Measurements from ENCODE around the gene TFF1.

TFF1 gene

DNA sequence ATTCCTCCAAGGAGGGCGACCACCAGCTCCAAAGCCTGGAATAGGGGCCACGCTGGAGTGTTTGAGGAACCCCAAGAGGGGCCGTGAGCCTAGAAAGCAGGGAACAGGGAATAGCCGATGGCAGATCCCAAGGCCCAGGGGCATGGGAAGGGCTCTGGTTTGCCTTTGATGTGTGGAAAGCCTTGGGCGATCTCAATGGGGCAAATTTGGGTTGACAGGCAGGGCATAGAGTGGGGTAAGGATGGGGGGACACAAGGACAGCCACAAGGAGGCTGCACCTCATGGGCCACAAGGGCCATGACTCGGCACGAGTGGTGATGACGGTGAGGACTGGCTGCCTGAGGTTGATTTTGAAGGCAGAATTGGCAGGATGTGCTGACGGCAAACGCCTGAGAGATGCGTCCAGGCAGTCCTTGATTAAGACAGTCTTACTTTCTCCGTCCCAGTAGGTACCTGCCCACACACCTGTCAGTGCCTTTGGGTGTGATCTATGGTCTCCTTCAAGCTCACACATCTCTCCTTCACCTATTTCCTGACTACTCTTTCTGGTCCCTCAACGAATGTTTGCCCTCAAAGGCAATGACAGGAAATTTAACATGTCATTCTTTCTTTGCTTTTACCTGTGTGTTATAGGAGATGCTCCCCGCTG lies 31.5 kb upstream of the TFF1 start:
- DNase-seq: peak; percentile 27

DNA sequence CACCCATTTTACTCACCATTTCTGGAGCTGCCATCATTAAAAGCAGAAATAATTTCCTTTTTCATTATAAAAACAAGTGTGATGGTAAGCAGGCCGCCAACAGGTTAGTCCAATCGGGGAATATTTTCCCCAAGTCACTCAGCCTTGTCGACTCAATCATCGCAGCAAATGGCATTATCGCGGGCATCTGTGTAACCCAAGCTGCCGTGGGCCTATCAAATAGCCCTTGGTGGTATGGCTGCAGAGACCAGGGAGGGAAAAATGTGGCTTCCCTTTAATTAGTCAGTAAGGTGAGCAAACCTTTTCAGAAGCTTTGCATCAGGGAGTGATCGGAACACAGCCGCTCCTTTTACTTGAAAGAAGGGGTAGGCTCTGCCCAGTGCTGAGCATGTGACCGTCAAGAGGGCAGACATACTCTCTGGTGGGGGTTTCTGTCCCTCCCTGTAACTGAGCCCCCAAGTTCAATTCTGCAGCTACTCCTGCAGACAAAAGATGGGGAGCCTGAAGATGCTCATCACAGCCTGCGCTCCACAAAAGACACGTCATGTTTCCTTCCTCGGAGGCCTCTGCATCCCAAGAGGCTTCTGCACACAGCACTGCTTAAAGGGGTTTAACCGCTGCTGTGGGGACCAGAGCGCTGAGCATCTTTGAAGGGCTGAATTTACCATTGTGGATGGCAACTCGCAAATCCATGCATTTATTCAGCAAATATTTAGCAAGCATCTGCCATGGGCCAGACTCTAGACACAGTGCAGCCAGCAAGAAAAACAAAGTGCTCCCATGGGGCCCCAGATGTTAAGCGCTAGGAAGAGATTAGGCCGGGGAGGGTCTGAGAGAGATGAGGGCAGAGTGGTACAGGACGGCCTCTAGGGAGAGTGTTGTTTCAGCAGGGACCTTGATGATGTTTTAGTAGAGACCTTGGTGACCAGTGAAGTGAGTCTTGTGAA lies 30.7 kb upstream of the TFF1 start:
- DNase-seq: peak; percentile 21

GRCh38 chr21:42395905-42396651 lies 29.7 kb upstream of the TFF1 start, which contains the start of gene TMPRSS3:
TMPRSS3 (minus strand) TSS chr21:42396052; CDS start chr21:42395417, 635 bp downstream.
- no peak for DNase-seq

GRCh38 chr21:42395302-42395701 lies 29.0 kb upstream of the TFF1 start:
- peak; percentile 19 for DNase-seq

GRCh38 chr21:42393443-42393950 lies 27.2 kb upstream of the TFF1 start:
- DNase-seq: no peak

GRCh38 chr21:42392731-42393442 lies 26.6 kb upstream of the TFF1 start:
- DNase-seq: no peak

DNA sequence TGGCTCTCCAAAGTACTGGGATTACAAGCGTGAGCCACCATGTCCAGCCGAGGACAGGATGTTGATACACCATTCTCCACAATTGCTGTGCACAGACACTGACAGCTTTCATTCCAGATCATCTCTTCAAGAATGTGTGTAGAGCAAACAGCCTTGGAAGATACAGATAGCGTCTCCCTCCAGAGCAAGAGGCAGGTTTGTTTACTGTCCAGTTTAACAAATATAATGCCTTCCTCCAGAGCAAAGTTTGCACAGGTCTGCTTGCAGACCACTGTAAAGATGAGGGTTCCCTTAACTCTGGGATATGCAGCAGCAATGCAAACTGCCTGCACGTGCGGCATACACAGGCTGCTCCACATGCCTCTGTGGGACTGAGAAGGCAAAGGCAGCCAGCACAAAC lies 25.0 kb upstream of the TFF1 start:
- no peak for DNase-seq

- DNase-seq: no peak
Measured at GRCh38 chr21:42390696-42391095, 24.4 kb upstream of the TFF1 start.

DNA sequence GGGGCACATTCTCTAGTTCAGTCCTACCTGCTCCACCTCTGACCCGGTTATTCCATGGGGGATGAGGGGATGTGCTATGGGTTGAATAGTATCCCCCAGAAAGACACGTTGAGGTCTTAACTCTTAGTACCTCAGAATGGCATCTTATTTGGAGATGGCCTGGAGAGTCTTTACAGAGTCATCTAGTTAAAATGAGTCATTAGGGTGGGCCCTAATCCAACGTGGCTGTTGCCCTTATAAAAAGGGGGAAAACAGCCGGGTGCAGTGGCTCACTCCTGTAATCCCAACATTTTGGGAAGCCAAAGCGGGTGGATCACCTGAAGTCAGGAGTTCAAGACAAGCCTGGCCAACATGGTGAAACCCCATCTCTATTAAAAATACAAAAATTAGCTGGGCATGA lies 23.9 kb upstream of the TFF1 start:
- no peak for DNase-seq

DNA sequence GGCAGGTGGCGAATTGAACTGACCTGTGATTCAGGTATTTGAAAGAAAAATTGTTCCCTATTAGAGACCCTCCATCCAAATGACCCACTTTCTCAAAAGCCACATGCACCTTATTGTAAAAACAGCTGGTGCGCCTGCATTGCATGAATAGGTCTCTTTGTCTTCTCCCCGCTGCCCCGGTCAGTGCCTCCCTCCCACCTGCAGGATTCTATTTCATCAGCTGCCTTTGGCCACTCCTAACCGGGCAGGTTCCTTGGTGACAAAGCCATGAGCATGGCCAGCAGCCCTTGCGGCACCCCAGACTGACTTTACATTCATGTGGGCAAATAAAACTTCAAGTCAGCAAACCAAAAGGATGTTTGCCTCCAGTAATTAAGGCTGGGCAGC lies 23.1 kb upstream of the TFF1 start:
- no peak for DNase-seq

DNA sequence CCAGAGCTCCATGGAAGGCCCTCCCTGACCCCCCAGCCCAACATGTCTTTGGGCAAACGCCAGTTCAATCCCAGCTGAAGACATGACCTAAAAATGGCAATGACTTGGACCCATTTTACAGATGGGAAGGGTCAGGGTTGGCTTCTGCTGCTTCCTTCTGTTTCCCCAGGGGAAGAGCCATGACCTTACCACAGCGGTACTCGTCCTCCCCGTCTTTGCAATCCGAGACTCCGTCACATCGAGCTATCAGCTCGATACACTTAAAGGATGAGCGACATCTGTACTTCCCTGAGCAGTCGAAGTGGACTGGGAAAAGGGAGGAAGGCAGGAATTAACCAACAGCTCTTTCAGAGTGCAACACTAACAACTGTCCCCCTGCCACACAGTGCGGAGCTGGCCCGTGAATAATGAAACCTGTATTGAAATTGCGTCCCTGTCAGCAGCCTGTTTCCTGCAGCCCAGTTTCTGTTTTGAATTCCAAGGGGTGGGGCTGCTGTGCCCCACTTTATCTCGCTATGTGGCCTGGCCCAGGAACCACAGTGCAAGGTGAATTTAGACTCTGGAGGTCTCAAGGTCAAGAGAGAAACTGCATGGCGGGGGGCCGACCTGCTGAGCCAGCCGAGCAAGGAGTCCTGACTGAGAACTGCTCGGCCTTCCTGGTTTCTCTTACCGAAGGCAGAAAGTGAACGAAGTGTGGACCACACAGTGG lies 22.6 kb upstream of the TFF1 start:
- no peak for DNase-seq

DNA sequence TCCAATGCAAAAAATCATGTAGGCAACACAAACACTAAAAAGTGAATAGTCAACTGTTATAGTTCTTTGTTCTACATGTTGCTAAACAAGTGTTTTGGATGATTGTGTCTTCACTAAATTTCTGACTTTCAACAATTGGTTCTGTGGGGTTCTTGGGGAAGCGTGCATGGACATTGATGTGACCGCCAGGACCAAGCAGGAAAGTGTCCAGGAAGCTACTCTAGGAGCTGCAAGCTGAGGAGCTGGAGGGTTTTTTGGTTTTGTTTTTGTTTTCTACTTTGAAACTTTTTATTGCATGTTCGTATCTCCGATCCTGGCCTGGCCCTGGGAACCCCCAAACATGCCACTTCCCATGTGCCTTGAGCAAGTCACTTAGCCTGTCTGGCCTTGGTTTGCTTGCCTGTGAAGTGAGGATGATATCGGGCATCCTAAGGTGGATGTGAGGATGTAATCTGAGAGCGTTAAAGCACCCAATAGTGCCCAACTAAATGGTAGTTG lies 21.6 kb upstream of the TFF1 start:
- no peak for DNase-seq

- DNase-seq: no peak
Measured at GRCh38 chr21:42387164-42387563, 20.8 kb upstream of the TFF1 start.

DNA sequence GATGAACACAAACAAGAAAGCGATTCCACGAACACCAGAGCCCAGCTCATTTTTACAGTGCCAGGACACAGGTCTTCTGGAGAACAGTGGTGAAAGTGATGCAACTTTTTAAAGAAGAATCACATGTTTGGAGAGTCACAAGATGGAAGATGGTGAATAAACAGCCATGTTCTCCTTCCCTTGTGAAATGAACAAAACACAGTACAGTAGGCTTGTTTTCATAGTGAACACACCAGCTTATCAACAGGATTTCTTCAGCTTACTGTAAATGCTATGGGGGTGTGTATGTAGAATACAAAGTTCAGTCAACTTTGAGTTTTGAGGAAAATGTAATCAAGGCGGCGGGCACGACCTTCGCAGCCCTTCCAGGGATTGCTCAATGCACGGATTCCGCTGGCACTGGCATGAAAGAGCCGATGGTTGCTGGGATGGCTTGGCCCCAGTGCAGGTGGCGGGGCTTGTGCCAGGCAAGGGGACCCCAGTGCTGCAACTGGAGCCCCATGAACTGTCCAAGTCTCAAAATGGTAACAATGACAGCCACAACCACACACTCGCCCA lies 19.8 kb upstream of the TFF1 start:
- DNase-seq: no peak

- no peak for DNase-seq
Measured at GRCh38 chr21:42385619-42386018, 19.3 kb upstream of the TFF1 start.

- no peak for DNase-seq
Measured at GRCh38 chr21:42384989-42385388, 18.7 kb upstream of the TFF1 start.

DNA sequence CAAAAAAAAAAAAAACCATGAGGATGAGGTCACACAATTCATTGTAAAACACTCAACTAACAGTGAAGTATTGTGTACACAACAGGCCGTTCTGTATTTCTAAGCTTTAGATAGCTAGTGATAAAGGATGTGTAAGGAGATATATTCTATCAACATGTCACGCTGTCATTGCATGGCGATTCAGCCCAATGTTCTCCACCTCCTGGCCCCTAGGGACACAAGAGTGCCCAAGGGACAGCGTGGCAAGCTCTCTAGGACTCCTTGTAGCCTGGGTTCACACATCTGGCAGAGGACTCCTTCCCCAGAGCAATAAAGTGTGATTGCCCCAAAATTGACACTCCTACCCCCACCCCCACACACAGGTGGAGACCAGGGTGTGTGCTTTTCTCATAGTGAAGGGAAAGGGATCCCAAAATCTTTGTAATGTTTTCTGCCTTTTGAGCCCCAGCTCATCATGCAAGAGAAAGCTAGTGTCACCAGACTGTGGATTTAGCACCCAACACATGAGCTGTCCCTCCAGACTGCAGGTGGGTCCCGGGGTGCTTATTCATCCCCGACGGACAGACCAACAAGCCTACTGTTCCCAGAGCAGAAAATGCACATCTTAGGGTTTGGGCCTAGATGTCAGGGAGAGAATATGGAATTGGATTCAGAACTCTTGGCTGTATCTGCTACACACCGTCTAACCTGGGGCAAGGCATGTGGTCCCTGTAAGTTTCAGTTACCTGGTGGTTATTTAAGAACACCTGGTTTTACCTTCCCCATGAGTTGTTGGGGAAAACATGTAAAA lies 18.0 kb upstream of the TFF1 start:
- DNase-seq: no peak

DNA sequence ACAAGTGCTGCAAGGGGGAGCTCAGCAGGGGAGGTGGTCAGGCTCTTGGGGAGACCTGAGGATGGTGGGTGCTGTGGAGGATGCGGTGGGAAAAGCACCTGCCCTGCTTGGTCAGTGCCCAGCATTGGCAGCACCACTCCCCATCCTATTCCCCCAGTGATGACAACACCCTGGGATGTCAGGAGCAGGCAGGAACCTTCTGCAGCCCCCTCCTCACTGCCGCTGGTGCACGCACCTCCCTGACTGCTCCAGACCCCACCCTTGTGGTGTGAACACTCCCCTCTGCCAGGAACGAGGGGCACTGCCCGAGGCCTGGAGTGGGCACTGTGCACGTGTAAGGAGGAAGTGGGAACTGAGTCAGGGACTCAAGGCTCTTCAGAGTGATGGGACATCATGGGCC lies 17.0 kb upstream of the TFF1 start:
- no peak for DNase-seq

- DNase-seq: no peak
Measured at GRCh38 chr21:42382915-42383314, 16.6 kb upstream of the TFF1 start.

- no peak for DNase-seq
Measured at GRCh38 chr21:42381347-42381984, 15.1 kb upstream of the TFF1 start.
